Breast epithelium (tissue), 4 donors: ENCODE measurements around the gene COL26A1. TPM values are rescaled to one million over a fixed set of nuclear protein-coding genes. Genes with fewer than 3 reads are reported as not detected.
A peak's percentile ranks its signal among the peaks of the same experiment; 100 is the strongest.

Source experiments
- DNase-seq, 2 donors: peaks; one replicate each; pipeline ENCODE4 v3.0.0-alpha.2; 2019; ENCODE audit warnings: low spot score in 2 of 2
- H3K27ac ChIP-seq, 2 donors: fragments of 200-600 bp; sonication (generic) in 1 of 2; one replicate each; pipeline ENCODE4 v1.5.1; 2016 to 2019; ENCODE audit warnings: mild to moderate bottlenecking in 1 of 2
- H3K27me3 ChIP-seq, 2 donors: fragments of 200-600 bp; sonication (generic) in 1 of 2; one replicate each; pipeline versions ENCODE4 v1.5.1 to v1.6.0; 2017 to 2019; ENCODE audit warnings: control low read depth in 1 of 2, mild to moderate bottlenecking in 1 of 2
- H3K36me3 ChIP-seq: fragments of 200-600 bp; one replicate; pipeline ENCODE4 v1.5.1; 2019
- H3K4me1 ChIP-seq, 2 donors: fragments of 200-600 bp; sonication (generic); one replicate each; pipeline ENCODE4 v1.5.1; 2016 to 2019; ENCODE audit warnings: control low read depth in 1 of 2
- H3K4me3 ChIP-seq, 3 donors: fragments of 200-600 bp; sonication (generic); 1 replicate in 2 of 3; 2 replicates in 1 of 3; pipeline ENCODE4 v1.5.1; 2016 to 2019; ENCODE audit warnings: mild to moderate bottlenecking in 3 of 3, moderate library complexity in 2 of 3
- H3K9me3 ChIP-seq, 2 donors: fragments of 200-600 bp; sonication (generic) in 1 of 2; one replicate each; pipeline ENCODE4 v1.5.1; 2016 to 2019; ENCODE audit warnings: control low read depth in 1 of 2
- CTCF ChIP-seq, 3 donors: fragments of 450-650 bp; IDR thresholded peaks; one replicate each; pipeline ENCODE4 v1.5.1; 2016 to 2017; ENCODE audit warnings: antibody characterized with exemption in 3 of 3, mild to moderate bottlenecking in 3 of 3, moderate library complexity in 3 of 3
- POLR2A ChIP-seq: fragments of 450-650 bp; IDR thresholded peaks from one replicate; pipeline ENCODE4 v1.6.1; 2016; ENCODE audit warnings: antibody characterized with exemption, mild to moderate bottlenecking, moderate library complexity
- POLR2AphosphoS5 ChIP-seq, 3 donors: sonication (generic); formaldehyde crosslinking; IDR thresholded peaks; one replicate each; pipeline ENCODE4 v1.6.1; 2017; ENCODE audit warnings: antibody characterized with exemption in 3 of 3
- intact Hi-C: fragments of 100-400 bp; cut with DNase I; formaldehyde crosslinking; loops from one replicate; pipeline ENCODE4 v1.15.1; 2023; ENCODE audit warnings: low total_unique reads
- total RNA-seq, 3 donors: library from RNA; depleted of rRNA; stranded (reverse); fragments of >200 nt; gene quantifications; one replicate each; pipeline ENCODE4 v1.1.0, GENCODE V29; 2016

The COL26A1 gene
- total RNA-seq, 3 donors from 2014 or later: not detected

DNA sequence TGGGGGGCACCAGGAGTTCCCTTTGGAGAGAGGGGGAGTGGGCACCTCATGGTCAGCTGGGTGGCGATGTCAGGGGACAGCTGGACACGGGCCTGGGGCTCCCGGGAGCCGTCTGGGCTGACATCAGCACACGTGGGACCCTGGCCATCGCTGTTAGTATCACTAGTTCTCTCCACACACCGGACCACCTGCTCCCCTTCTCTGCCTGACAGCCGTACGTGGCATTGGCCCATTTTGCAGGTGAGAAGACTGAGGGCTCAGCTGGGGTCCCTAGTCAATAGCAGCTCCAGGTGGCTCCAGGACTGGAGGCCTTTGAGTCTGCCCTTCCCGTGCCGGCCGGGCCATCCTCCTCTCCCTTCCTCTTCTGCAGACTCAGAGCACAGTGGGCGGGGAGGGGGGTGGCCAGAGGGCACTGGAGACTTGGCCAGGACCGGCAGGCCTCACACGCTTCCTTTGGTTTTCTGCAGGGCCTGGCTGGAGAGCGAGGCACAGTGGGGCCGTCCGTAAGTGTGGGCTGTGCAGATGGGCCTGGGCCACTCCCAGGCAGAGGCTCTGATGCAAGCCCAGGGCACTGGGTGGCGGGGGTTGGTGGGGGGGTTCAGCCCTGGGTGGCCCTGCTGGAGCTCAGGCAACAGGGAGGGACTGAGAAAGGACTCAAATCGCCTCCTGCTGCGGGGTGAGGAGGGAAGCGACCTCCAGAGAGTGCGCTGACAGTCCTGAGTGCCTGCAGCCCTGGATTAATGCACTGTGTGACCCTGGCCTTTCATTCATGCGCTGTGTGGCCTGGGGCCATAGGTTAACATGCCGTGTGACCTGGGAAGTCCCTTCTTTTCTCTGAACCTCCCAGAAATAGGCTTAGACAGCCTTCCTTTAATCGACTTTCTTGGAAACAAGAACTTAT, 188.2 kb downstream of the COL26A1 start:
- TF ChIP-seq CTCF (IDR thresholded peaks at IDR 0.05): no peak
- no peak for TF ChIP-seq POLR2AphosphoS5 (IDR thresholded peaks at IDR 0.05)
- TF ChIP-seq POLR2A: no peak
- no peaks in the 10 kb centered on the region for H3K9me3 ChIP-seq
- no peaks in the 10 kb centered on the region for H3K36me3 ChIP-seq
- DNase-seq: peak in 1 of 2 donors; percentile 36
- no peak overlapping the region for H3K27ac ChIP-seq
- peaks cover 0 to 13% of the 10 kb centered on the region in 2 donors for H3K27me3 ChIP-seq
- no peaks in the 10 kb centered on the region for H3K4me1 ChIP-seq
- intact Hi-C loops: no loop called here
- no peak overlapping the region for H3K4me3 ChIP-seq

DNA sequence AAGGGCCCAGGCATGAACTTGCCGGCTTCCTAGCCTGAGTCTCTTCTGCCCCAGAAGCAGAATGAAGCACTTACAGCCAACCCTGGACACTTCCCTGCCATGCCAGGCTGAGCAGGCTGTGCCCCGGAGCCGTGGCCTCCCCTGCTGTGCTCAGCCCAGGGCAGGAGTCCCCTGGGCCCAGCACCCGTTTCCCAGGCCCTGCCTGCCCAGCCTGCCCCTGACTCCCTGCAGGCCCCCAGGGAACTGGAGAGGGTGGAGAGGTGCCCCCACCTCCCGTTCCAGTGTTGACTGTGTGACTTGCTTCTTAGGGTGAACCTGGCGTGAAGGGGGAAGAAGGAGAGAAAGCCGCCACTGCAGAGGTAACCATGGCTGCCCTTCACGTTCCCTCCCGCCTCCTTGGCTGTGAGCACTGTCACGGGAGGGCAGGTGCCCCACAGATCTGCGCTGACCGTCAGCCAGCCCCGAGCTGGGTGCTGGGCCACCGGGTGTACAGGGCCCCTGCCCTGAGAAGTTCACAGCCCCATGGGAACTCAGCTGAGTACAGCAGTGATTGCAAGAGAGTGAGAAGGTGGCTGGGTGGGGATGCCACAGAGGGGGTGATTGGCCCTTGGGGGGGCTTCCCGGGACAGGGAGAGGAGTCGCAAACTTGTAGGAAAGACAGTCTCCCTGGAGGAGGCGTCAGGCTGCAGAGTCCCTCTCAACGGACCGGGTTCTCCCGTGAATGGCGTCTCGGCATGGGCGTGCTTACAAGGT, 190.5 kb downstream of the COL26A1 start:
- intact Hi-C loops: no loop called here
- DNase-seq: peak in 1 of 2 donors; percentile 36
- TF ChIP-seq POLR2AphosphoS5 (IDR thresholded peaks at IDR 0.05) (no peak), POLR2A (no peak), CTCF (IDR thresholded peaks at IDR 0.05) (no peak)
- Histone ChIP-seq H3K27me3 (peaks cover 0 to 17% of the 10 kb centered on the region in 2 donors), H3K27ac (no peak overlapping the region), H3K4me1 (no peaks in the 10 kb centered on the region), H3K36me3 (no peaks in the 10 kb centered on the region), H3K4me3 (no peak overlapping the region), H3K9me3 (no peaks in the 10 kb centered on the region)

DNA sequence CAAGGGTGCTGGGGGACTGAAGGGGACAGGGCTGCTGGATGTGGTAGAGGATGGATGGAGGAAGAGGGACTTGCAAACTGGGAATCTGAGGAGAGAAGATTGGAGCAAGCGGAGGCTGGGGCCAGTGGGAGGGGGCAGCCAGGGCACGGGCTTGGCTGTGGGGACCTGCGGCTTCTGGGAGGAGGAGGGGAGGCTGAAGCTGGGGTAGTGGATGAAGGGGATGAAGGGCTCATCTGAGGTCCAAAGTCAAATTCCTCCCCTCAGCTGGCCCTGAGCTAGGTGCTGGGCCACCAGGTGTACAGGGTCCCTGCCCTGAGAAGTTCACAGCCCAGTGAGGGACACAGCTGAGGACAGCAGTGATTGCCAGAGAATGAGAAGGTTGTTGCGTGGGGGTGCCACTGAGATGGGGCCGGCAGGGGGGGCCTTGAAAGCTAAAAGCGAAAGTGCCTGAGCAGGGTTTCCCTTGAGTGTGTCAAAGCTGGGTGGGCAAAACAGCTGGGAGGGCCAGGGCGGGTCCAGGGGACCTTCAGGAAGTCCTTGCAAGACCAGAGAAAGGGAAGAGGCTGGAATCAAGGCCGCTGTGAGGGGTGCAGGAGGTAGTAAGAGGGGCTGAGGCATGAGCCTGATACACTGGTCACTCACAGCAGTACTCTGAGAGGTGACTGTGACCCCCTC, 191.2 kb downstream of the COL26A1 start:
- intact Hi-C loops: no loop called here
- no peak for TF ChIP-seq POLR2AphosphoS5 (IDR thresholded peaks at IDR 0.05)
- no peak for TF ChIP-seq POLR2A
- no peak for TF ChIP-seq CTCF (IDR thresholded peaks at IDR 0.05)
- no peaks in the 10 kb centered on the region for H3K4me1 ChIP-seq
- H3K27me3 ChIP-seq: peaks cover 0 to 17% of the 10 kb centered on the region in 2 donors
- no peaks in the 10 kb centered on the region for H3K36me3 ChIP-seq
- peak in 1 of 2 donors; percentile 47 for DNase-seq
- no peaks in the 10 kb centered on the region for H3K9me3 ChIP-seq
- no peak overlapping the region for H3K4me3 ChIP-seq
- H3K27ac ChIP-seq: no peak overlapping the region

- no peak for DNase-seq
These were observed 192.1 kb downstream of the COL26A1 start for GRCh38 chr7:101554584-101555268.

More at GRCh38 chr7:101554584-101555268, 192.1 kb downstream of the COL26A1 start:
- H3K4me3 ChIP-seq: no peak overlapping the region
- no peaks in the 10 kb centered on the region for H3K9me3 ChIP-seq
- TF ChIP-seq CTCF (IDR thresholded peaks at IDR 0.05) (no peak), POLR2A (no peak), POLR2AphosphoS5 (IDR thresholded peaks at IDR 0.05) (no peak)
- no peaks in the 10 kb centered on the region for H3K36me3 ChIP-seq
- H3K27ac ChIP-seq: no peak overlapping the region
- no peaks in the 10 kb centered on the region for H3K4me1 ChIP-seq
- intact Hi-C loops: no loop called here
- H3K27me3 ChIP-seq: peaks cover 0 to 19% of the 10 kb centered on the region in 2 donors
